NOMO-1 (cell line): Measurements from ENCODE around the gene MUCL3.

ENCODE experiments used
- DNase-seq, 2 experiments: peaks; one replicate each; lab custom pipeline; 2025; ENCODE audit not compliant: unreplicated experiment in 2 of 2; lab: John Stamatoyannopoulos, UW

Gene MUCL3

GRCh38 chr6:30939473-30939872, 1.3 kb upstream of the MUCL3 start:
- no peak for DNase-seq

- no peak for DNase-seq
Measured at GRCh38 chr6:30942338-30943060, 1.7 kb downstream of the MUCL3 start.

GRCh38 chr6:30944051-30944450, 3.3 kb downstream of the MUCL3 start:
- no peak for DNase-seq

- DNase-seq: no peak
Measured at GRCh38 chr6:30945281-30945680, 4.5 kb downstream of the MUCL3 start.

GRCh38 chr6:30947231-30947630, 6.5 kb downstream of the MUCL3 start:
- no peak for DNase-seq

- DNase-seq: no peak
Measured at GRCh38 chr6:30948811-30949210, 8.0 kb downstream of the MUCL3 start.

- DNase-seq: no peak
Measured at GRCh38 chr6:30951907-30952469, 11.2 kb downstream of the MUCL3 start.

GRCh38 chr6:30954631-30955366, 14.0 kb downstream of the MUCL3 start:
- no peak for DNase-seq

GRCh38 chr6:30955367-30956042, 14.7 kb downstream of the MUCL3 start:
- peak; percentile 53 to 54 for DNase-seq

- DNase-seq: no peak
Measured at GRCh38 chr6:30957716-30958115, 16.9 kb downstream of the MUCL3 start.

GRCh38 chr6:30960907-30961673, 20.3 kb downstream of the MUCL3 start:
- DNase-seq: peak; percentile 10 to 49

- no peak for DNase-seq
Measured at GRCh38 chr6:30962716-30963115, 21.9 kb downstream of the MUCL3 start.

- DNase-seq: no peak
Measured at GRCh38 chr6:30963641-30964040, 22.9 kb downstream of the MUCL3 start.

GRCh38 chr6:30964075-30964474, 23.3 kb downstream of the MUCL3 start:
- no peak for DNase-seq

GRCh38 chr6:30965140-30965601, 24.4 kb downstream of the MUCL3 start:
- DNase-seq: no peak

GRCh38 chr6:30966154-30966553, 25.4 kb downstream of the MUCL3 start:
- DNase-seq: no peak

GRCh38 chr6:30969171-30969570, 28.4 kb downstream of the MUCL3 start:
- peak; percentile 19 to 22 for DNase-seq

- DNase-seq: no peak
Measured at GRCh38 chr6:30970946-30971345, 30.2 kb downstream of the MUCL3 start.

- DNase-seq: no peak
Measured at GRCh38 chr6:30972816-30973215, 32.0 kb downstream of the MUCL3 start.

- peak in 1 of 2 experiments; percentile 11 for DNase-seq
Measured at GRCh38 chr6:30974490-30975252, 33.9 kb downstream of the MUCL3 start.
